HepG2 (cell line): Measurements from ENCODE around the gene CD300H. TPM values are rescaled to one million over a fixed set of nuclear protein-coding genes. Genes with fewer than 3 reads are reported as not detected.

Source experiments
- ATAC-seq: fragments of 200-7000 bp; cut with Tn5 transposase; 3 replicates; pipeline ENCODE4 v1.9.1; 2020; ENCODE audit warnings: mild to moderate bottlenecking, moderate library complexity
- BruUV-seq: library from RNA; stranded (reverse); fragments of 400-500 nt; replicated peaks from 2 replicates; lab custom pipeline; 2021; lab: Mats Ljungman, UMichigan
- CTCF ChIA-PET: fragments of 300-600 bp; formaldehyde crosslinking; extraction: SDS; loops from one replicate; lab custom pipeline; 2021; ENCODE audit warnings: low total read pairs, inconsistent platforms, low intra/inter-chr PET ratio; lab: Yijun Ruan, JAX
- POLR2A ChIA-PET: fragments of 350-600 bp; sonication (Branson Sonifier 250); formaldehyde crosslinking; loops from one replicate; lab custom pipeline; 2020; ENCODE audit warnings: antibody characterized with exemption, inconsistent platforms; lab: Yijun Ruan, JAX
- DNase-seq: peaks from one replicate; pipeline ENCODE4 v3.0.0-alpha.2; 2015; ENCODE audit warnings: low spot score
- FAIRE-seq: peaks from 3 replicates; lab custom pipeline; 2011; peaks lifted over from hg19 to GRCh38; lab: Jason Lieb, UNC
- H2AFZ ChIP-seq: one replicate; pipeline ENCODE4 v1.6.1; 2011; ENCODE audit warnings: low read length, inconsistent platforms
- H3K27ac ChIP-seq: fragments of 300-600 bp; 3 replicates; pipeline ENCODE4 v1.8.0; 2011; ENCODE audit warnings: mixed run types, mild to moderate bottlenecking, mixed read lengths, low read length, inconsistent platforms; ENCODE audit not compliant: insufficient read depth; ENCODE audit errors: extremely low read length
- H3K27me3 ChIP-seq, 2 experiments: fragments of 200-600 bp in 1 of 2; 2 replicates in 1 of 2; 3 replicates in 1 of 2; pipeline versions ENCODE4 v1.6.0 to v1.8.0; 2011; ENCODE audit warnings: low read length in 2 of 2, mild to moderate bottlenecking in 2 of 2, moderate library complexity in 2 of 2, inconsistent platforms in 1 of 2; ENCODE audit not compliant: insufficient read depth in 2 of 2, control insufficient read depth in 1 of 2
- H3K36me3 ChIP-seq, 2 experiments: fragments of 200-600 bp in 1 of 2; replicated peaks in 1 of 2; 2 replicates in 1 of 2; 3 replicates in 1 of 2; pipeline versions ENCODE4 v1.5.1 to v1.8.0; 2011; ENCODE audit warnings: low read length in 2 of 2, inconsistent platforms in 1 of 2; ENCODE audit not compliant: insufficient read depth in 2 of 2, control insufficient read depth in 1 of 2
- H3K4me1 ChIP-seq: 2 replicates; pipeline ENCODE4 v1.5.1; 2012; ENCODE audit warnings: low read length, inconsistent platforms; ENCODE audit not compliant: insufficient read depth
- H3K4me2 ChIP-seq: 2 replicates; pipeline ENCODE4 v1.6.0; 2011; ENCODE audit warnings: low read depth, low read length, inconsistent platforms
- H3K4me3 ChIP-seq, 3 experiments: fragments of 200-600 bp in 1 of 3; sonication (generic), shearing (Covaris generic) in 1 of 3; replicated peaks in 1 of 3; 2 replicates each; pipeline ENCODE4 v1.5.1; 2011 to 2016; ENCODE audit warnings: low read length in 3 of 3, inconsistent platforms in 2 of 3, low read depth in 2 of 3, mild to moderate bottlenecking in 2 of 3, control low read depth in 1 of 3, mixed read lengths in 1 of 3; ENCODE audit not compliant: insufficient read depth in 1 of 3
- H3K79me2 ChIP-seq: one replicate; pipeline ENCODE4 v1.6.1; 2011; ENCODE audit warnings: low read length, inconsistent platforms; ENCODE audit not compliant: insufficient read depth
- H3K9ac ChIP-seq: 2 replicates; pipeline ENCODE4 v1.6.0; 2011; ENCODE audit warnings: mild to moderate bottlenecking, low read depth, low read length, inconsistent platforms; ENCODE audit not compliant: insufficient read depth
- H3K9me3 ChIP-seq: 2 replicates; pipeline ENCODE4 v1.5.1; 2012; ENCODE audit warnings: mild to moderate bottlenecking, low read length
- H4K20me1 ChIP-seq: 2 replicates; pipeline ENCODE4 v1.6.0; 2011; ENCODE audit warnings: inconsistent platforms, mild to moderate bottlenecking, low read length, moderate library complexity; ENCODE audit not compliant: insufficient read depth
- ATF3 ChIP-seq: sonication (generic); formaldehyde crosslinking; IDR thresholded peaks from 2 replicates; pipeline ENCODE4 v1.4.0; 2020; ENCODE audit warnings: missing genetic modification reagents
- CREB1 ChIP-seq, 2 experiments: fragments of 450-650 bp in 1 of 2; IDR thresholded peaks; 2 replicates each; pipeline ENCODE4 v1.6.1; 2016 to 2017; ENCODE audit warnings: control low read depth in 1 of 2, mild to moderate bottlenecking in 1 of 2, missing compliant biosample characterization in 1 of 2, missing genetic modification characterization in 1 of 2
- FIP1L1 ChIP-seq: fragments of 200-400 bp; formaldehyde crosslinking; IDR thresholded peaks from 2 replicates; pipeline ENCODE4 v1.6.1; 2018; ENCODE audit warnings: low read depth, mild to moderate bottlenecking, low read length, moderate library complexity, borderline replicate concordance; ENCODE audit not compliant: insufficient read depth
- HMGXB4 ChIP-seq, 2 experiments: sonication (generic) in 1 of 2; formaldehyde crosslinking in 1 of 2; IDR thresholded peaks; 2 replicates each; pipeline versions ENCODE4 v1.4.0 to v1.6.1; 2018 to 2020; ENCODE audit warnings: missing genetic modification reagents in 2 of 2, borderline replicate concordance in 1 of 2, low read depth in 1 of 2, mild to moderate bottlenecking in 1 of 2, missing biosample characterization in 1 of 2
- KAT8 ChIP-seq: IDR thresholded peaks from 2 replicates; pipeline ENCODE4 v1.6.1; 2016; ENCODE audit warnings: missing genetic modification reagents, missing compliant biosample characterization
- MYNN ChIP-seq: sonication (generic); formaldehyde crosslinking; IDR thresholded peaks from 2 replicates; pipeline ENCODE4 v1.4.0; 2020; ENCODE audit warnings: mild to moderate bottlenecking, low read depth, missing genetic modification reagents
- RFX3 ChIP-seq: IDR thresholded peaks from 2 replicates; pipeline ENCODE4 v1.6.1; 2016; ENCODE audit warnings: missing biosample characterization, missing genetic modification reagents
- SRY ChIP-seq: sonication (generic); formaldehyde crosslinking; IDR thresholded peaks from 2 replicates; pipeline ENCODE4 v1.8.0; 2022; ENCODE audit warnings: mild to moderate bottlenecking, missing genetic modification reagents
- SSRP1 ChIP-seq: IDR thresholded peaks from 2 replicates; pipeline ENCODE4 v1.6.1; 2016; ENCODE audit warnings: control low read depth
- ZNF20 ChIP-seq: sonication (generic); formaldehyde crosslinking; IDR thresholded peaks from 2 replicates; pipeline ENCODE4 v1.4.0; 2020; ENCODE audit warnings: mild to moderate bottlenecking, moderate library complexity, missing genetic modification reagents
- ZNF720 ChIP-seq: sonication (generic); formaldehyde crosslinking; IDR thresholded peaks from 2 replicates; pipeline ENCODE4 v1.4.0; 2020; ENCODE audit warnings: missing genetic modification reagents
- ZNF782 ChIP-seq: sonication (generic); formaldehyde crosslinking; IDR thresholded peaks from 2 replicates; pipeline ENCODE4 v1.4.0; 2020; ENCODE audit warnings: missing genetic modification reagents, mild to moderate bottlenecking, borderline replicate concordance
- ZUFSP ChIP-seq: sonication (generic); formaldehyde crosslinking; IDR thresholded peaks from 2 replicates; pipeline ENCODE4 v1.9.0; 2021; ENCODE audit warnings: missing genetic modification reagents, mild to moderate bottlenecking, borderline replicate concordance
- WGBS: methylation state at CpG from one replicate; pipeline ENCODE4 v1.1.6; 2017; ENCODE audit warnings: low lambda C conversion rate; 5-methylcytosine and 5-hydroxymethylcytosine counted together
- in situ Hi-C: cut with HindIII; loops from 2 replicates; pipeline ENCODE4 v1.10.0; 2017; ENCODE audit warnings: low pct_unique_long_range_greater_than_20kb; ENCODE audit not compliant: extremely low pct_ligation_motif_present
- intact Hi-C: fragments of 100-400 bp; cut with micrococcal nuclease; formaldehyde crosslinking; loops from one replicate; pipeline ENCODE4 v1.10.0; 2022; ENCODE audit not compliant: unreplicated experiment
- polyA plus RNA-seq, 8 experiments: library from polyadenylated mRNA; depleted of rRNA in 3 of 8; stranded (reverse) in 7 of 8; unstranded in 1 of 8; fragments of >200 nt; fragmentation: Illumina TruSeq in 4 of 8; extraction: Trizol in 4 of 8; gene quantifications; 2 replicates each; pipeline versions ENCODE4 v1.2.1 to v1.2.3, GENCODE V29; 2011 to 2016; ENCODE audit warnings: low read depth in 4 of 8, missing spikeins in 1 of 8, mixed read lengths in 1 of 8; ENCODE audit not compliant: insufficient read depth in 1 of 8
- total RNA-seq, 5 experiments: library from RNA; depleted of rRNA; stranded (reverse); fragments of >200 nt; fragmentation: Illumina TruSeq; extraction: Trizol; gene quantifications; 2 replicates each; pipeline ENCODE4 v1.2.3, GENCODE V29; 2016; ENCODE audit warnings: low read depth in 1 of 5

Gene CD300H
- total and polyA plus RNA-seq, 2 of the 13 experiments (the other 11 are each of a cell fraction or from before 2014, with no cell fraction given) = not detected

DNA sequence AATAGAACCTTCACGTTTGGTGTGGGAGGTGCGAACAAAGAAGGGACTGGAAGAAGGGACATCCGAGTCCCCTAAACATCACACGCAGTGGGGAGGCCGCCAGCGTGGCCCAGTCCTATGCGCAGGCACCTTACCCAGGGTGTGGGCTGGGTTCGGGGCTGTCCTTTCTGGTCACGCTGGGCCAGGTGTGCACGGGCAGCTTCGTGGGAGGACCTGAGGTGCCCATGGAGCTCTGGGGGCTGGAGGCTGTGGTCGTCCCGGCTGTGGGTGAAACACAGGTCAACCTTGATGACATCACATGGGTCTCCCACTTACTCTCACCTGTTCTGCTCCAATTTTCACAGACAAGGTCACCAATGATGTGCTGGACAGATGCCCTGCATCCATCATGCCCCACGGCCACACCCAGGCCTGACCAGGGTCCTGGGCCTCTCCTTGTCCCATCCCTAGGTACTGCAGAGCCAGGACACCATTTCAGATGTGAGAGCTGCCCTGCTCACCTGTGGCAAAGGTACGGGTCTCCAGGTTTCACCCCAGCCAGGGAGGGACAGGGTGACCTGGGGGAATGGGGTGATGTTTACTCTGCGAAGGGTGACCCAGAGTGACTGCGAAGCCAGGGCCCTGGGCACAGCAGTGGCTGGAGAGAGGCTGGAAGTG lies 24.5 kb downstream of the CD300H start:
- in situ Hi-C loops (no loop called here), intact Hi-C loops (no loop called here)
- 5% methylated on average over 9 of the region's 17 CpGs for WGBS
- no TSS peak for BruUV-seq
- Histone ChIP-seq H3K79me2 (no peaks in the 10 kb centered on the region), H3K4me2 (no peak overlapping the region), H2AFZ (no peak overlapping the region), H3K9ac (no peak overlapping the region), H4K20me1 (no peaks in the 10 kb centered on the region), H3K4me3 (no peak overlapping the region), H3K4me1 (no peaks in the 10 kb centered on the region), H3K27me3 (peaks cover 33 to 97% of the 10 kb centered on the region in 2 experiments), H3K9me3 (no peaks in the 10 kb centered on the region), H3K36me3 (no peaks in the 10 kb centered on the region), H3K27ac (no peak overlapping the region)
- ChIA-PET CTCF (no interaction called here), POLR2A (no interaction called here)
- TF ChIP-seq MYNN (CRISPR knock-in tag) (no peak), ZNF20 (no peak), CREB1 (IDR thresholded peaks at IDR 0.05) (peak; percentile 58; the same call in 1 of the 2 replicates), CREB1 (CRISPR knock-in tag; IDR thresholded peaks at IDR 0.05) (no peak), ZNF720 (CRISPR knock-in tag) (no peak), ZUFSP (CRISPR knock-in tag) (no peak)
- ATAC-seq = no peak
- DNase-seq = no peak
- FAIRE-seq = no peak

GRCh38 chr17:74542166-74542565 lies 25.1 kb downstream of the CD300H start:
- Histone ChIP-seq H2AFZ (no peak overlapping the region), H3K9ac (no peak overlapping the region), H4K20me1 (no peaks in the 10 kb centered on the region), H3K4me2 (no peak overlapping the region), H3K36me3 (no peaks in the 10 kb centered on the region), H3K27me3 (peaks cover 33 to 95% of the 10 kb centered on the region in 2 experiments), H3K79me2 (no peaks in the 10 kb centered on the region), H3K4me1 (no peaks in the 10 kb centered on the region), H3K9me3 (no peaks in the 10 kb centered on the region), H3K4me3 (no peak overlapping the region), H3K27ac (no peak overlapping the region)
- no TSS peak for BruUV-seq
- intact Hi-C loops (no loop called here), in situ Hi-C loops (no loop called here)
- WGBS = 3% methylated on average over 5 of the region's 5 CpGs
- DNase-seq = no peak
- ChIA-PET POLR2A (no interaction called here), CTCF (no interaction called here)
- no peak for FAIRE-seq
- ATAC-seq = no peak
- TF ChIP-seq ZNF782 (CRISPR knock-in tag) = no peak
- no peak for TF ChIP-seq HMGXB4 (CRISPR knock-in tag; IDR thresholded peaks at IDR 0.05; ENCODE audit: borderline replicate concordance in 1 of 2, low read depth in 1 of 2)
- no peak for TF ChIP-seq ATF3 (CRISPR knock-in tag)
- TF ChIP-seq FIP1L1 = no peak
- no peak for TF ChIP-seq RFX3 (CRISPR knock-in tag)
- TF ChIP-seq KAT8 (CRISPR knock-in tag) = no peak
- no peak for TF ChIP-seq SRY
- no peak for TF ChIP-seq SSRP1 (CRISPR knock-in tag)
